ENCODE measurements around the gene IFNL2.
"Not testable (repeated sequence)": the region's sequence is repeated elsewhere in the genome, so short reads cannot be mapped to it uniquely, and the experiment has no call there.

Gene IFNL2

GRCh38 chr19:39253374-39254149 lies 14.6 kb upstream of the IFNL2 start:
- no peak for DNase-seq

- DNase-seq, result no peak
Measured at GRCh38 chr19:39254531-39255345, 13.5 kb upstream of the IFNL2 start.

- no peak for DNase-seq
Measured at GRCh38 chr19:39257227-39257626, 11.0 kb upstream of the IFNL2 start.

- no peak for DNase-seq
Measured at GRCh38 chr19:39261704-39262103, 6.5 kb upstream of the IFNL2 start.

GRCh38 chr19:39262496-39262895 lies 5.7 kb upstream of the IFNL2 start:
- no peak for DNase-seq

- DNase-seq, result no peak
Measured at GRCh38 chr19:39263912-39264305, 4.3 kb upstream of the IFNL2 start.

GRCh38 chr19:39264306-39265290 lies 3.6 kb upstream of the IFNL2 start:
- DNase-seq, result no peak

- no peak for DNase-seq
Measured at GRCh38 chr19:39265321-39265916, 2.8 kb upstream of the IFNL2 start.

- not testable (repeated sequence) for DNase-seq
Measured at GRCh38 chr19:39268531-39269223, 481 bp downstream of the IFNL2 start.

- DNase-seq, result not testable (repeated sequence)
Measured at GRCh38 chr19:39269369-39269768, 1.2 kb downstream of the IFNL2 start.

GRCh38 chr19:39270036-39270871 lies 2.1 kb downstream of the IFNL2 start:
- DNase-seq, result no peak

GRCh38 chr19:39273859-39274258 lies 5.7 kb downstream of the IFNL2 start:
- DNase-seq, result not testable (repeated sequence)

- DNase-seq, result no peak
Measured at GRCh38 chr19:39275578-39275977, 7.4 kb downstream of the IFNL2 start.

- no peak for DNase-seq
Measured at GRCh38 chr19:39276740-39277139, 8.5 kb downstream of the IFNL2 start.

- no peak for DNase-seq
Measured at GRCh38 chr19:39277598-39277997, 9.4 kb downstream of the IFNL2 start.

- no peak for DNase-seq
Measured at GRCh38 chr19:39282021-39282420, 13.8 kb downstream of the IFNL2 start.

- no peak for DNase-seq
Measured at GRCh38 chr19:39284032-39284431, 15.8 kb downstream of the IFNL2 start.

- DNase-seq, result no peak
Measured at GRCh38 chr19:39293394-39293793, 25.2 kb downstream of the IFNL2 start.

GRCh38 chr19:39296055-39296645 lies 28.0 kb downstream of the IFNL2 start, which contains the start of gene IFNL1:
Gene IFNL1, plus strand, starts transcription at chr19:39296407. Its CDS starts 15 bp downstream, at chr19:39296422.
- no peak for DNase-seq

- DNase-seq, result no peak
Measured at GRCh38 chr19:39296906-39297305, 28.7 kb downstream of the IFNL2 start.
